Measurements from ENCODE around the gene OCA2. TPM values are rescaled to one million over a fixed set of nuclear protein-coding genes. Genes with fewer than 3 reads are reported as not detected.

Gene OCA2
- total RNA-seq, 4 donors from 2014 or later, result 0.19 to 1.1 TPM; not detected in 2

- ATAC-seq (ENCODE audit: low FRiP score) (peak; percentile 82), DNase-seq (ENCODE audit: low spot score) (no peak)
- TF ChIP-seq CTCF (IDR thresholded peaks at IDR 0.05), result no peak
Measured at GRCh38 chr15:28086175-28086703, 12.9 kb downstream of the OCA2 start.

- DNase-seq (ENCODE audit: low spot score) (no peak), ATAC-seq (ENCODE audit: low FRiP score) (no peak)
- no peak for TF ChIP-seq CTCF (IDR thresholded peaks at IDR 0.05)
Measured at GRCh38 chr15:28085489-28086174, 13.5 kb downstream of the OCA2 start.

- TF ChIP-seq CTCF (IDR thresholded peaks at IDR 0.05), result no peak
- ATAC-seq (ENCODE audit: low FRiP score) (no peak), DNase-seq (ENCODE audit: low spot score) (no peak)
Measured at GRCh38 chr15:28084547-28084946, 14.6 kb downstream of the OCA2 start.

GRCh38 chr15:28082891-28083684 lies 16.0 kb downstream of the OCA2 start:
- ATAC-seq (ENCODE audit: low FRiP score), result no peak
- DNase-seq (ENCODE audit: low spot score), result no peak
- TF ChIP-seq CTCF (IDR thresholded peaks at IDR 0.05), result no peak

GRCh38 chr15:28081594-28081993 lies 17.5 kb downstream of the OCA2 start:
- no peak for ATAC-seq (ENCODE audit: low FRiP score)

GRCh38 chr15:28080386-28080785 lies 18.7 kb downstream of the OCA2 start:
- TF ChIP-seq CTCF (IDR thresholded peaks at IDR 0.05), result no peak
- ATAC-seq (ENCODE audit: low FRiP score) (no peak), DNase-seq (ENCODE audit: low spot score) (no peak)

More at GRCh38 chr15:28081594-28081993, 17.5 kb downstream of the OCA2 start:
- no peak for TF ChIP-seq CTCF (IDR thresholded peaks at IDR 0.05)
- no peak for DNase-seq (ENCODE audit: low spot score)

All from omental fat pad (tissue), 4 donors.